ENCODE measurements around the gene CAPN6. TPM values are rescaled to one million over a fixed set of nuclear protein-coding genes. Genes with fewer than 3 reads are reported as not detected.

The CAPN6 gene
- total RNA-seq, 3 donors from 2014 or later (not counting 1 experiment from before 2014, with no cell fraction given), result not detected

- ATAC-seq (no peak), DNase-seq (no peak)
- intact Hi-C loops (cut with micrococcal nuclease), result no loop called here
- no peak overlapping the region for H3K4me3 ChIP-seq (ENCODE audit: low read length)
- H3K4me1 Mint-ChIP-seq, result no peaks in the 10 kb centered on the region
- no peak overlapping the region for H3K27ac ChIP-seq (ENCODE audit: low read length)
- H3K27me3 Mint-ChIP-seq (ENCODE audit: low read depth in 2 of 2), result peaks cover 0 to 12% of the 10 kb centered on the region in 2 donors
- H3K27ac Mint-ChIP-seq, result no peak overlapping the region
- no peaks in the 10 kb centered on the region for H3K9me3 ChIP-seq (ENCODE audit: control insufficient read depth, insufficient read depth, low read length)
- H3K4me3 Mint-ChIP-seq, result no peak overlapping the region
- WGBS (ENCODE audit: insufficient coverage), result 96% methylated on average over 2 of the region's 2 CpGs
- TF ChIP-seq, protein P1, sequence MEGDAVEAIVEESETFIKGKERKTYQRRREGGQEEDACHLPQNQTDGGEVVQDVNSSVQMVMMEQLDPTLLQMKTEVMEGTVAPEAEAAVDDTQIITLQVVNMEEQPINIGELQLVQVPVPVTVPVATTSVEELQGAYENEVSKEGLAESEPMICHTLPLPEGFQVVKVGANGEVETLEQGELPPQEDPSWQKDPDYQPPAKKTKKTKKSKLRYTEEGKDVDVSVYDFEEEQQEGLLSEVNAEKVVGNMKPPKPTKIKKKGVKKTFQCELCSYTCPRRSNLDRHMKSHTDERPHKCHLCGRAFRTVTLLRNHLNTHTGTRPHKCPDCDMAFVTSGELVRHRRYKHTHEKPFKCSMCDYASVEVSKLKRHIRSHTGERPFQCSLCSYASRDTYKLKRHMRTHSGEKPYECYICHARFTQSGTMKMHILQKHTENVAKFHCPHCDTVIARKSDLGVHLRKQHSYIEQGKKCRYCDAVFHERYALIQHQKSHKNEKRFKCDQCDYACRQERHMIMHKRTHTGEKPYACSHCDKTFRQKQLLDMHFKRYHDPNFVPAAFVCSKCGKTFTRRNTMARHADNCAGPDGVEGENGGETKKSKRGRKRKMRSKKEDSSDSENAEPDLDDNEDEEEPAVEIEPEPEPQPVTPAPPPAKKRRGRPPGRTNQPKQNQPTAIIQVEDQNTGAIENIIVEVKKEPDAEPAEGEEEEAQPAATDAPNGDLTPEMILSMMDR (IDR thresholded peaks at IDR 0.05), result no peak
- no peaks in the 10 kb centered on the region for H3K4me1 ChIP-seq (ENCODE audit: control insufficient read depth, insufficient read depth, low read length)
- no peaks in the 10 kb centered on the region for H3K36me3 ChIP-seq (ENCODE audit: control insufficient read depth, insufficient read depth, low read length)
- H3K36me3 Mint-ChIP-seq, result no peaks in the 10 kb centered on the region
- H3K9me3 Mint-ChIP-seq, result peaks cover 0 to 6% of the 10 kb centered on the region in 2 donors
- H3K27me3 ChIP-seq (ENCODE audit: control insufficient read depth, insufficient read depth, low read length), result no peaks in the 10 kb centered on the region
Observed at GRCh38 chrX:111309083-111309482, 38.8 kb upstream of the CAPN6 start.

GRCh38 chrX:111308039-111308438 lies 37.8 kb upstream of the CAPN6 start:
- ATAC-seq (no peak), DNase-seq (no peak)
- TF ChIP-seq, protein P1 (IDR thresholded peaks at IDR 0.05), result no peak
- no CpG with 5 or more reads among the region's 3 CpGs for WGBS (ENCODE audit: insufficient coverage)
- Mint-ChIP-seq H3K9me3 (peaks cover 0 to 3% of the 10 kb centered on the region in 2 donors), H3K4me3 (no peak overlapping the region), H3K27ac (no peak overlapping the region), H3K27me3 (ENCODE audit: low read depth in 2 of 2) (peaks cover 0 to 12% of the 10 kb centered on the region in 2 donors), H3K4me1 (no peaks in the 10 kb centered on the region), H3K36me3 (no peaks in the 10 kb centered on the region)
- Histone ChIP-seq H3K4me1 (ENCODE audit: control insufficient read depth, insufficient read depth, low read length) (no peaks in the 10 kb centered on the region), H3K4me3 (ENCODE audit: low read length) (no peak overlapping the region), H3K27ac (ENCODE audit: low read length) (no peak overlapping the region), H3K36me3 (ENCODE audit: control insufficient read depth, insufficient read depth, low read length) (no peaks in the 10 kb centered on the region), H3K9me3 (ENCODE audit: control insufficient read depth, insufficient read depth, low read length) (no peaks in the 10 kb centered on the region), H3K27me3 (ENCODE audit: control insufficient read depth, insufficient read depth, low read length) (no peaks in the 10 kb centered on the region)
- intact Hi-C loops (cut with micrococcal nuclease), result no loop called here

DNA sequence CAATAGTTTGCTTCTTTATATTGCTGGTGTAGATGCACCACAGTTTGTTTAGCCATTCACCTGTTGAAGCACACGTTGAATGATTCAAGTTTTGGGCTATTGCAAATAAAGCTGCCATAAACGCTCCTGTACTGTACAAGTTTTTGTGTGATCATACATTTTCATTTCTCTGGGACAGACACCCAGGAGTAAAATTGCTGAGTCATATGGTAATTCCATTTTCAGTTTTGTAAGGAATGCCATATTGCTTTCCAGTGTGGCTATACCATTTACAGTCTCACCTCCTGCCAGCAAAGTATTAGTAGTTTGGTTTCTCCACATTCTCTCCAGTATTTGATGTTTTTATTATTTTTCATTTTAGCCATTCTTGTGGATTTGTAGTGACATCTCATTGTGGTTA lies 32.0 kb upstream of the CAPN6 start:
- no peak for DNase-seq
- Histone ChIP-seq H3K27ac (ENCODE audit: low read length) (no peak overlapping the region), H3K9me3 (ENCODE audit: control insufficient read depth, insufficient read depth, low read length) (no peaks in the 10 kb centered on the region), H3K36me3 (ENCODE audit: control insufficient read depth, insufficient read depth, low read length) (no peaks in the 10 kb centered on the region), H3K4me3 (ENCODE audit: low read length) (no peak overlapping the region), H3K27me3 (ENCODE audit: control insufficient read depth, insufficient read depth, low read length) (no peaks in the 10 kb centered on the region), H3K4me1 (ENCODE audit: control insufficient read depth, insufficient read depth, low read length) (no peaks in the 10 kb centered on the region)
- H3K4me3 Mint-ChIP-seq, result no peak overlapping the region
- TF ChIP-seq, protein P1 (IDR thresholded peaks at IDR 0.05), result no peak
- WGBS (ENCODE audit: insufficient coverage), result 86% methylated on average over 2 of the region's 2 CpGs
- no peaks in the 10 kb centered on the region for H3K36me3 Mint-ChIP-seq
- intact Hi-C loops (cut with micrococcal nuclease), result no loop called here
- H3K27me3 Mint-ChIP-seq (ENCODE audit: low read depth in 2 of 2), result no peaks in the 10 kb centered on the region
- no peak overlapping the region for H3K27ac Mint-ChIP-seq
- no peak for ATAC-seq
- H3K9me3 Mint-ChIP-seq, result no peaks in the 10 kb centered on the region
- H3K4me1 Mint-ChIP-seq, result no peaks in the 10 kb centered on the region

DNA sequence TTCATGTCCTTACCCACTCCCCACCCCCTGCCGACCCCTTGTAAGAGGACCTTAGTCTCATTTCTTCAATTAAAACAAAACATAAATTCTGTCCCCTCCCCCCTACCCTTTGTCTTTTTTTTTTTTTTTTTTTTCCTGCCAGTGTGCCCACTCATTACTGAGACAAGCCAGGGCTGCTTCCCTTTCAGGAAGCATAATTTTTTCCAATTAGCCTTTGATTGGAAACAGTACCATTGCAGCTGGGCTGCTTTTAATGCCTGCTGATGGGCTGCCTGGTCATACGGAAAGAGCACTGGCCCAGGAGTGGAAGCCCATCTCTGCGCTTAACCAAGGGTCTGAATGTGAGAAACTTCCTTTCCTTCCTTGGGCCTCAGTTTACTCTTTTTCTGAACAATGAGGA lies 18.6 kb upstream of the CAPN6 start:
- no peak overlapping the region for H3K27ac Mint-ChIP-seq
- H3K4me3 Mint-ChIP-seq, result no peak overlapping the region
- Histone ChIP-seq H3K27me3 (ENCODE audit: control insufficient read depth, insufficient read depth, low read length) (no peaks in the 10 kb centered on the region), H3K4me1 (ENCODE audit: control insufficient read depth, insufficient read depth, low read length) (no peaks in the 10 kb centered on the region), H3K27ac (ENCODE audit: low read length) (no peak overlapping the region), H3K4me3 (ENCODE audit: low read length) (no peak overlapping the region), H3K9me3 (ENCODE audit: control insufficient read depth, insufficient read depth, low read length) (no peaks in the 10 kb centered on the region), H3K36me3 (ENCODE audit: control insufficient read depth, insufficient read depth, low read length) (no peaks in the 10 kb centered on the region)
- TF ChIP-seq, protein P1 (IDR thresholded peaks at IDR 0.05), result no peak
- no peaks in the 10 kb centered on the region for H3K4me1 Mint-ChIP-seq
- no peak for ATAC-seq
- no peaks in the 10 kb centered on the region for H3K36me3 Mint-ChIP-seq
- DNase-seq, result no peak
- 83% methylated on average over 3 of the region's 3 CpGs for WGBS (ENCODE audit: insufficient coverage)
- H3K9me3 Mint-ChIP-seq, result no peaks in the 10 kb centered on the region
- intact Hi-C loops (cut with micrococcal nuclease), result no loop called here
- H3K27me3 Mint-ChIP-seq (ENCODE audit: low read depth in 2 of 2), result peaks cover 0 to 15% of the 10 kb centered on the region in 2 donors

Data from natural killer cell (primary cell).